ENCODE data around the gene RAD1. TPM values are rescaled to one million over a fixed set of nuclear protein-coding genes. Genes with fewer than 3 reads are reported as not detected.

RAD1 gene
- total RNA-seq, 1 donor from 2014 or later: 20.5 TPM

DNA sequence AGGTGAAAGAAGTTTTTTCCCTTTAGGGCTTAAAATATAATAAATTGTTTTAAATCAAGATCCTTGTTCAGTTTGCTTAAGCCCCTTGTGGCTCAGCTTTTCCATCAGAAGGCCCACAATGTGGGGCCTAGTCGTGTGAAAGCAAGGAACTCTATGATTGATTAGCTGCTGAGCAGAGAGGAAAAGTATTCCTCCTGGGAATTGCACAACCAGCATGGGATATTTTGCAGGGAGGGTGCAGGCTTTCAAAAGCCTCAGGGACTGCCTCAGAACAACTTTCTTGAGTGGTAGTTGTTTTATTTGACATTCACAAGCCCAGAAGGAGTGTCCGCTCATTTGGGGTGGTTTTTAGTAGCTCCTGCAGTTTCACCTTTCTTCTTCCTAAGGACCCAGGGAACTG, 56.5 kb downstream of the RAD1 start:
- TF ChIP-seq, protein P1, sequence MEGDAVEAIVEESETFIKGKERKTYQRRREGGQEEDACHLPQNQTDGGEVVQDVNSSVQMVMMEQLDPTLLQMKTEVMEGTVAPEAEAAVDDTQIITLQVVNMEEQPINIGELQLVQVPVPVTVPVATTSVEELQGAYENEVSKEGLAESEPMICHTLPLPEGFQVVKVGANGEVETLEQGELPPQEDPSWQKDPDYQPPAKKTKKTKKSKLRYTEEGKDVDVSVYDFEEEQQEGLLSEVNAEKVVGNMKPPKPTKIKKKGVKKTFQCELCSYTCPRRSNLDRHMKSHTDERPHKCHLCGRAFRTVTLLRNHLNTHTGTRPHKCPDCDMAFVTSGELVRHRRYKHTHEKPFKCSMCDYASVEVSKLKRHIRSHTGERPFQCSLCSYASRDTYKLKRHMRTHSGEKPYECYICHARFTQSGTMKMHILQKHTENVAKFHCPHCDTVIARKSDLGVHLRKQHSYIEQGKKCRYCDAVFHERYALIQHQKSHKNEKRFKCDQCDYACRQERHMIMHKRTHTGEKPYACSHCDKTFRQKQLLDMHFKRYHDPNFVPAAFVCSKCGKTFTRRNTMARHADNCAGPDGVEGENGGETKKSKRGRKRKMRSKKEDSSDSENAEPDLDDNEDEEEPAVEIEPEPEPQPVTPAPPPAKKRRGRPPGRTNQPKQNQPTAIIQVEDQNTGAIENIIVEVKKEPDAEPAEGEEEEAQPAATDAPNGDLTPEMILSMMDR (conservative IDR thresholded peaks at IDR 0.05; ENCODE audit: low read depth, low read length): no peak
- DNase-seq (ENCODE audit: low read depth): no peak

DNA sequence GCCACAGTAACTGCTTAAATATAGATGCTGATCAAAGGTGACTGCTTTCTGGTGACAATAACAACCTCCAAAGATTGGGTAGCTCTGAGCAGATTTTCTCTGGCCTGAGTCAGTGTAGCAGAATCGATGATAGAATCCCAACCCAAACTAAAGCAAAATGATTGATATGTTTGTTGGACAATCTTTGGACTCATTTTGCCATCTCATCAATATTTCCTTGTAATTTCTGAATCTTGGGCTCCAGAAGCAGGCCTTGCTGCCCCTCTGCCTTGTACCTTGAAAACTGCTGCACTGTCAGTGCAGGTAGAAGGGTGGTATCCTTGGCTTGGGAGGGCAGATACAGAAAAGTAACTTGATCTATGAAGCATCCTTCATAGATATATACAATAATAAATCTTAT, 57.4 kb downstream of the RAD1 start:
- no peak overlapping the region for H3K4me3 ChIP-seq (ENCODE audit: low read depth, low read length)
- DNase-seq (ENCODE audit: low read depth): no peak
- TF ChIP-seq, protein P1 (conservative IDR thresholded peaks at IDR 0.05; ENCODE audit: low read depth, low read length): no peak

More for the DNA sequence above, 56.5 kb downstream of the RAD1 start:
- H3K4me3 ChIP-seq (ENCODE audit: low read depth, low read length): no peak overlapping the region

DNA sequence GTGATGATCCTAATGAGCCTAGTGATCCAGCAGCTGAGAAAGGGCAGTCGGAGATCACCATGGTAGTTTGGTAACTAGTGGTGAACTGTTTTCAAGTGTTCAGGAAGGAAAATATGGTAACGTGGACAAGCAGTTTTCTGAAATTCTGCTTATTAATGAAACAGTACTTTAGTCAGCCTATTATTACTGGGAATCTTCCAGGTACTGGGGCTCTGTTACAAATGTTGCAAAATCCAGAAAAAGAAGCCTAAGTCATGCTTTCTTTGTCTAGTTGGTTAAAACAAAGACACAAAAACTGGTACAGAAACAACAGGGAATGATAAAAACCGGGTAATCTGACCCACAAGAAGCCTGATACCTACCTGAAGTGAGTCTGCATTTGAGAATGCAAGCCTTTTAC, 58.1 kb downstream of the RAD1 start:
- TF ChIP-seq, protein P1 (conservative IDR thresholded peaks at IDR 0.05; ENCODE audit: low read depth, low read length): no peak

More for the DNA sequence above, 58.1 kb downstream of the RAD1 start:
- no peak for DNase-seq (ENCODE audit: low read depth)
- H3K4me3 ChIP-seq (ENCODE audit: low read depth, low read length): no peak overlapping the region

Other genes starting within 250 kb of the RAD1 start
- 0.29 TPM in 1 of 2 replicates, not detected in the other for gene TTC23L, start 76.3 kb downstream of the RAD1 start, total RNA-seq
- 41.5 and 66.9 TPM in 2 replicates for gene BRIX1, start 207 bp upstream of the RAD1 start, total RNA-seq
- gene DNAJC21, start 14.1 kb upstream of the RAD1 start, total RNA-seq: 24.7 and 27.2 TPM in 2 replicates
- not detected in 2 replicates for gene AGXT2, start 132.4 kb upstream of the RAD1 start, total RNA-seq

Measured in epithelial cell of proximal tubule (primary cell).